GM12801 (cell line): Measurements from ENCODE around the gene DDX25.

Experiments
- CTCF ChIP-seq: IDR thresholded peaks from one replicate; pipeline ENCODE4 v1.5.1; 2011; ENCODE audit warnings: control low read depth; ENCODE audit not compliant: insufficient read length; ENCODE audit errors: extremely low read depth

The DDX25 gene

DNA sequence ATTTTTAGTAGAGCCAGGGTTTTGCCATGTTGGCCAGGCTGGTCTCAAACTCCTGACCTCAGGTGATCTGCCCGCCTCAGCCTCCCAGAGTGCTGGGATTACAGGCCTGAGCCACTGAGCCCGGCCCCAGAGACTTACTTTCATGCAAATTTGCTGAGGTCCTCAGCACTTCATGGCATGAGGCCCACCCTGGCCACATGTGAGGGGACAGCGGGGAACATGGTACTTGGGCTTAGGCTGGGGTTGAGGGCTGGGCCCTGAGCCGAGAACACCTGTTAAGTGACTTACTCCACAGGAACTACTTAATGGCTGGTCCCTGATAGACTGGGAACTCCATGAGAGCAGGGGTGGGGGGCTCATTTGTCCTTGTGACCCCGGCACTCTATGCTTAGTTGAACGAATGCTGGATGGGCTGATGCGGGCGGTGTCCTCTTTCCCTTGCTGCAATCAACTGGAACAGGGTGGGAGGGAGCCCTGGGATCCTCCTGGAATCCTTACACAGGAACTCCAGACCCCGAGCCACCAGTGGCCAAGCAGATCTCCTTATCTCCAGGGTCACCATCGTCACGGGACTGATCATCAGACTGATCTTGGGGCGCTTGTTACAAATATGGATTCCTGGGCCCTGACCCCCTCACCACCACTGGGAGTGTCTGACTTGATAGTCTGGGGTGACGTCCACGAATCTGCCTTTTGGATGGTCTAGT, 42.6 kb downstream of the DDX25 start:
- no peak for TF ChIP-seq CTCF

GRCh38 chr11:125947419-125948277, 43.3 kb downstream of the DDX25 start:
- no peak for TF ChIP-seq CTCF

DNA sequence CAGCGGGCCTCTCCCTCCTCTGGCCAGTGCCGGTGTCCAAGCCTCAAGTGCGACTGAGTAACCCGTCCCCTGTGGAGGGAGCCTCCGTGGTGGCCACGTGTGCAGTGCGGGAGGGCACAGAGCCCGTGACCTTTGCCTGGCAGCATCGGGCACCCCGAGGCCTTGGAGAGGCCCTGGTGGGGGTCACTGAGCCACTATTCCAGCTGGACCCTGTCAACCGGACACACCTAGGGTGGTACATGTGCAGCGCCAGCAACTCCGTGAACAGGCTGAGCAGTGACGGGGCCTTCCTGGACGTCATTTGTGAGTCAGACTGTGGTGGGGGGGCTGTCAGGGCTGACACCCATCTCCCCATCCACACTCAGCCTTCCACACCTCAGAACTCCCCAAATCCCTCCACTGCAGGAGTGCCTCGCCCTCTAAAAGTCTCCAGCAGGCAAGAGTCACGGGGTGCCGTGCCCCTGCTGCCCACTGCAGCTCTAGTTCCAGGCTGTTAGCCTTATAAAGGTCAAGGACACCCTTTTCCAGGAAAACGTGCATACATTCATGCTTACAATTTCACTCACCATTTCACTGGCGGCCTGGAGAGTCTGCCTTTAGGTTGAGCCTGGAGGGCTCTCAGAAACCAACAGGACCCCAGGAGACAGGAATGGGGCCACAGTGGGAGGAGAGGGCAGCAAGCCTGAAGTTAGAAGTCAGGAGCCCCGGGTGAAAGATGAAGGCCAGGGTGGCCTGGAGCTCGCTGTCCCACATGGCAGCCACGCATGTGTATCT, 44.2 kb downstream of the DDX25 start:
- no peak for TF ChIP-seq CTCF

DNA sequence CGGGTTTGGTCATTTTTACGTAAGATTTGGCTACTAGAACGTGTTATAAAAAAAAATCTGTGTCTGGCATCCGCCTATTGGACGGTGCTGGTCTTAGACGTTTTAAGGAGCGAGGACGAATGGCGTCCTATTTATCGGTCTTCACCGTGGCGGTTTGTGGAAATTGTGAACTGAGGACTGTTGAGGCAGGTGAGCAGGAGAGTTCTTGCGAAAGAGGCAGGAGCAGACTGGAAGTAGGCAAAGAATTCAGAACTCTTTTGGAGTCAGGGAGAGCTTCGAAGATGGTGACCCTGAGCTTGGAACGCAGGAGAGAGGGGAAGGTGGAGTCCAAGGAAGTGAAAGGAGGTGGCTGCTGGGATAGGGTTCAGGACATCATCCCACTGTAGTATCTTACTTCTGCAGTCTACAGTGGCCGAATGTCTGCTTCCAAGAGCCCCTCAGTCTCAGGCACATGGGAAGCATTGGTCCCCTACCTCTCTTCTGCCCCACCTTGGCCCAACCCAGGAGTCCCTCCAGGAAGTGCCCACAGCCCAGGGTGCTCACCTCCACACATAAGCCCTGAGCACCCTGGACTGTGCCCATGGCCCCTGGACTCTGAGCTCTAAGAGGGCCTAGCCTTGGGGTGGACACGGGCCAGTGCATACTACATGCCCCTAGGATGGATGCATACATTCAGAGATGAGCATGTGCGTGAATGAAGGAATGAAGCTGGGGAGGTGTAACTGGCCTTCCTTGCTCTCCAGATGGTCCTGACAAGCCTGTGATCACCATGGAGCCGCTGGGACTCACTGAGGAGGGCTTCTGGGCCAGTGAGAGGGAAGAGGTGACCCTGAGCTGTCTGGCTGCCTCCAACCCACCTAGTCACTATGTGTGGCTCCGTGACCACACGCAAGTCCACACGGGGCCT, 45.2 kb downstream of the DDX25 start:
- no peak for TF ChIP-seq CTCF

GRCh38 chr11:125950178-125950490, 45.8 kb downstream of the DDX25 start:
- no peak for TF ChIP-seq CTCF

DNA sequence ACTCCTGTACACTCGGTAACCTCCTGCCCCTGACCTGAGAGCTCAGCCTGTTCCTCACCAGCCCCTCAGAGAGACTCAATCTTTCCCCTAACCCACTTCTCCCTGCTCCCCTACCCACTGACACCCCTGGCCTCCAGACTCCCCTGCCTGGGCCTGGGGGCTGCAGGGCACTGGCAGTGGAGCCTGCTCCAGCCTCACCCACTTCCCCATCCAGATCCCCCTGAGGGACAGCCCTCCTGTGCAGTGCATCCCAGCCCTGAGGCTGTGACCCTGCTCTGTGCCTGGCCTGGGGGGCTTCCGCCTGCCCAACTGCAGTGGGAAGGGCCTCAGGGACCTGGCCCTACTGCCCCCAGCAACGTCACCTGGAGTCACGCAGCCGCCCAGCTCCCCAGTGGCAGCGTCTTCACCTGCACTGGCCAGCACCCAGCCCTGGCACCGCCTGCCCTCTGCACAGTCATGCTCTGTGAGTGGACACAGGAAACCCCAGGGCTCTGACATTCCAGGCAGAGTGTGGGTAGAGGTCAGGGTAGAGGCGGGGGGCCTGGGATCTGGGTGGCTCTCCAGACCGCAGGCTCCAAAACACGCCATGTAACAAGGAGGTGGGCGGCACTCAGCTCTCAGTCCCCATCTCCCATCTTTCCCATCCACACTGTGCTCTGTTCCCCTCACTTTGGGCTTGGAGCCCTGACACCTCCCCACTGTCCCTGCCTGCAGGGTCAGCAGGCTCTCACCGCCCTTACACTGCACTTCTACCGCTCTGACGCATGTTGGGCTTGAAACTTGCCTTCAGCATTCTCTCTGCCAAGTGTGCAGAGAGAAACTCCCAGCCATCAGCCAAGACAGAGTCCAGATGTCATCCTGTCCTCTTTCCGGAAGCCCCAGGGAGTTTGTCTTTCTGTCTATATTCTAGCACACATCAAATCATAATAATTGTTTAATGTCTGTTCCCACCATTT, 46.7 kb downstream of the DDX25 start:
- no peak for TF ChIP-seq CTCF
